HEK293 (cell line): Measurements from ENCODE around the gene RPL13A.

Experiments used
- CTCF ChIP-seq: fragments of 450-650 bp; formaldehyde crosslinking; IDR thresholded peaks from 2 replicates; pipeline ENCODE4 v1.5.1; 2016; ENCODE audit warnings: missing biosample characterization, missing genetic modification characterization
- HOXA7 ChIP-seq: sonication (generic); formaldehyde crosslinking; IDR thresholded peaks from 2 replicates; pipeline ENCODE4 v1.8.1; 2022; ENCODE audit warnings: missing genetic modification reagents, borderline replicate concordance
- REST ChIP-seq: fragments of 450-650 bp; formaldehyde crosslinking; IDR thresholded peaks from 2 replicates; pipeline ENCODE4 v1.5.1; 2016; ENCODE audit warnings: missing biosample characterization, missing genetic modification characterization
- YY1 ChIP-seq: fragments of 450-650 bp; formaldehyde crosslinking; IDR thresholded peaks from 2 replicates; pipeline ENCODE4 v1.5.1; 2018; ENCODE audit warnings: missing biosample characterization, missing genetic modification characterization
- ZBTB48 ChIP-seq: fragments of 450-650 bp; formaldehyde crosslinking; IDR thresholded peaks from 2 replicates; pipeline ENCODE4 v1.5.1; 2016; ENCODE audit warnings: missing biosample characterization, missing genetic modification characterization
- ZBTB7A ChIP-seq: fragments of 450-650 bp; formaldehyde crosslinking; IDR thresholded peaks from 2 replicates; pipeline ENCODE4 v1.5.1; 2016; ENCODE audit warnings: low read depth, missing biosample characterization, missing genetic modification characterization
- ZNF248 ChIP-seq: fragments of 450-650 bp; formaldehyde crosslinking; IDR thresholded peaks from 2 replicates; pipeline ENCODE4 v1.5.1; 2017; ENCODE audit warnings: missing biosample characterization, missing genetic modification characterization
- ZNF274 ChIP-seq, 2 experiments: fragments of 200-500 bp in 1 of 2; fragments of 450-650 bp in 1 of 2; sonication (Bioruptor generic) in 1 of 2; formaldehyde crosslinking in 1 of 2; IDR thresholded peaks; 2 replicates each; pipeline versions ENCODE4 v1.5.1 to v1.6.1; 2014 to 2016; ENCODE audit warnings: borderline replicate concordance in 1 of 2, inconsistent platforms in 1 of 2, low read length in 1 of 2, missing biosample characterization in 1 of 2, missing genetic modification characterization in 1 of 2
- ZNF311 ChIP-seq: fragments of 450-650 bp; formaldehyde crosslinking; IDR thresholded peaks from 2 replicates; pipeline ENCODE4 v1.5.1; 2017; ENCODE audit warnings: missing biosample characterization, missing genetic modification characterization, borderline replicate concordance
- ZNF473 ChIP-seq: fragments of 450-650 bp; formaldehyde crosslinking; IDR thresholded peaks from 2 replicates; pipeline ENCODE4 v1.5.1; 2017; ENCODE audit warnings: missing biosample characterization, missing genetic modification characterization
- ZNF549 ChIP-seq: fragments of 450-650 bp; IDR thresholded peaks from 2 replicates; pipeline ENCODE4 v1.5.1; 2018; ENCODE audit warnings: missing biosample characterization, missing genetic modification characterization, mild to moderate bottlenecking, inconsistent platforms, moderate library complexity
- ZNF776 ChIP-seq: fragments of 450-650 bp; formaldehyde crosslinking; IDR thresholded peaks from 2 replicates; pipeline ENCODE4 v1.5.0; 2017; ENCODE audit warnings: missing biosample characterization, missing genetic modification characterization, borderline replicate concordance
- ZXDB ChIP-seq: fragments of 450-650 bp; formaldehyde crosslinking; IDR thresholded peaks from 2 replicates; pipeline ENCODE4 v1.5.1; 2016; ENCODE audit warnings: missing biosample characterization, missing genetic modification characterization
- TF ChIP-seq, protein P1 (sequence below): fragments of 450-650 bp; formaldehyde crosslinking; IDR thresholded peaks from 2 replicates; pipeline ENCODE4 v1.5.1; 2016; ENCODE audit warnings: missing biosample characterization, missing genetic modification characterization

GRCh38 chr19:49513746-49514118 lies 26.3 kb downstream of the RPL13A start:
- TF ChIP-seq CTCF (tag by site-specific recombination) (no peak), YY1 (no peak), ZNF274 (IDR thresholded peaks at IDR 0.05; ENCODE audit: low read length) (no peak), ZNF274 (tag by site-specific recombination; IDR thresholded peaks at IDR 0.05; ENCODE audit: borderline replicate concordance) (no peak), ZNF311 (tag by site-specific recombination) (no peak), ZNF248 (tag by site-specific recombination) (no peak), REST (tag by site-specific recombination) (no peak), ZBTB7A (tag by site-specific recombination) (no peak), ZBTB48 (tag by site-specific recombination) (no peak), ZXDB (no peak), HOXA7 (CRISPR knock-in tag) (no peak), ZNF549 (tag by site-specific recombination) (no peak), ZNF473 (tag by site-specific recombination) (no peak), ZNF776 (tag by site-specific recombination) (no peak)
- TF ChIP-seq, protein P1, sequence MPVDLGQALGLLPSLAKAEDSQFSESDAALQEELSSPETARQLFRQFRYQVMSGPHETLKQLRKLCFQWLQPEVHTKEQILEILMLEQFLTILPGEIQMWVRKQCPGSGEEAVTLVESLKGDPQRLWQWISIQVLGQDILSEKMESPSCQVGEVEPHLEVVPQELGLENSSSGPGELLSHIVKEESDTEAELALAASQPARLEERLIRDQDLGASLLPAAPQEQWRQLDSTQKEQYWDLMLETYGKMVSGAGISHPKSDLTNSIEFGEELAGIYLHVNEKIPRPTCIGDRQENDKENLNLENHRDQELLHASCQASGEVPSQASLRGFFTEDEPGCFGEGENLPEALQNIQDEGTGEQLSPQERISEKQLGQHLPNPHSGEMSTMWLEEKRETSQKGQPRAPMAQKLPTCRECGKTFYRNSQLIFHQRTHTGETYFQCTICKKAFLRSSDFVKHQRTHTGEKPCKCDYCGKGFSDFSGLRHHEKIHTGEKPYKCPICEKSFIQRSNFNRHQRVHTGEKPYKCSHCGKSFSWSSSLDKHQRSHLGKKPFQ (tag by site-specific recombination): no peak
